Breast epithelium (tissue), 3 donors: ENCODE results near the gene RPS6KA1.

ENCODE experiments used
- CTCF ChIP-seq, 3 donors: fragments of 450-650 bp; IDR thresholded peaks; one replicate each; pipeline ENCODE4 v1.5.1; 2016 to 2017; ENCODE audit warnings: antibody characterized with exemption in 3 of 3, mild to moderate bottlenecking in 3 of 3, moderate library complexity in 3 of 3
- POLR2A ChIP-seq: fragments of 450-650 bp; IDR thresholded peaks from one replicate; pipeline ENCODE4 v1.6.1; 2016; ENCODE audit warnings: antibody characterized with exemption, mild to moderate bottlenecking, moderate library complexity

- TF ChIP-seq CTCF (IDR thresholded peaks at IDR 0.05) (no peak), POLR2A (no peak)
These were observed 13.9 kb downstream of the RPS6KA1 start for GRCh38 chr1:26543462-26543861.
